NOMO-1 treated with dmso at 0.1 percent for 144 hours (cell line): ENCODE measurements around the gene SHQ1.

Source experiments
- DNase-seq: peaks from one replicate; lab custom pipeline; 2025; ENCODE audit not compliant: unreplicated experiment; lab: John Stamatoyannopoulos, UW

Gene SHQ1

DNA sequence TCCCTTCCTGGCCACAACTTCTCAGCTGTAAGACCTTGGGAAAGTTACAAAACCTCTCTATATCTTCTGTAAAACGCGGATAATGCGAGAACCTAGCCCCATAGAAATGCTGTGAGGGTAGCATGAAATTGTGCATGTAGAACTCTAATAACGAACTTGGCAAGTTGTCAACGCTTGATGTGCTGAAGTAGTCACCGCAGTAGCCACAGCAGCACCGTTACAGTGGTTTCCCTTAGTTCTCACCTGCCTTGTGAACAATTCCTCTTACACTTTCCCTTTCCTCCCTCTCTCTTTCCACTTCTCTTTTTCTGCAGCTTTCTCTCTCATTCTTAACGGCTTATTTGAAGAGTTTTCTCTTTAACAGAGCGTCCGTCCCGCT, 447 bp upstream of the SHQ1 start:
- DNase-seq, result no peak

DNA sequence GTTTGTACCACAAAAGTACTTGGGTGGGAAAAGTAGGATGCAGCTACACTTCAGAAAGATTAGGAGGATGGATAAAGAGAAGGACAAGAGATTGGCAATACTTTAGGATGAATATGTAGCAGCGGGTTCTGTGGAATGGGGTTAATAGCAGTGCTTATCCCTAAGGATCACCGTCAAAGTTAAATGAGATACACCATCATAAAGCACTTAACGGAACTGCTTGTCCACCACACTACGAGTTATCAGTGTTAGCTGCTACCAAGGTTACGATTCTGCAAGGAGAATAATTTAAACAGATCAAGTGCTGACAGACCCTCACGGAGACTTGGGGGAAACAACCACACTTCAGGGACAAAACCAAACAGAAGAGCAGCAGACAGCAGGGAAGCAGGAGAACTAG, 963 bp downstream of the SHQ1 start:
- no peak for DNase-seq

DNA sequence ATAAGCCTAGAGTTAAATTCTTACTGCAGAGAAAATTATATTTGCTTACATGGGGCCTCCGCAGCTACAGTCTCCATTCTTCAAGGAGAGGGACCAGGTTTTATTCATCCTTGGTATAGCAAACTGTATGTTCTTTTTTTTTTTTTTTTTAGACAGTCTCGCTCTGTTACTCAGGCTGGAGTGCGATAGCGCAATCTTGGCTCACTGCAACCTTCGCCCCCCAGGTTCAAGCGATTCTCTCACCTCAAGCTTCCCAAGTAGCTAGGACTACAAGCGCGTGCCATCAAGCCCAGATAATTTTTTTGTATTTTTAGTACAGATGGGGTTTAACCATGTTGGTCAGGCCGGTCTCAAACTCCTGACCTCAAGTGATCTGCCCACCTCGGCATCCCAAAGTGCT, 2.1 kb downstream of the SHQ1 start:
- DNase-seq, result no peak

DNA sequence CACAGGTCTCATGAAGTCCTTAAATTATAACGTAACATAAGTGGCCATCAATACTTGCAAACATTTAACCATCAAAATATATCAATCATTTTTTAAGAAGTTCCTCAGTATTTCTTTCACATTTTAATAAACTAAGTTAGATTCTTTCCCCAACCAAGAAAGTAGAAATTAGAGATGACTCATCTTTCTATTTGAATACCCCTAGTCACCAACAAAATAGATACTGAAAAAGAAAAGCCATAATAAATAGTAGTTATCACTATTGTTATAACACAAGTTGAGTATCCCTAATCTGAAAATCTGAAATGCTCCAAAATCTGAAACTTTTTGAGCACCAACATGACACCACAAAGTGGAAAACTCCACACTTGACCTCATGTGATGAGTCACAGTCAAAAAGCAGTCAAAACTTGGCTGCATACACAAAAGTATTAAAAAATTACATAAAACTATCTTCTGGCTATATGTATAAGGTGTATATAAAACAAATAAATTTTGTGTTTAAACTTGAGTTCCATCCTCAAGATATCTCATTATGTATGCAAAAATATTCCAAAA, 3.7 kb downstream of the SHQ1 start:
- DNase-seq, result no peak

DNA sequence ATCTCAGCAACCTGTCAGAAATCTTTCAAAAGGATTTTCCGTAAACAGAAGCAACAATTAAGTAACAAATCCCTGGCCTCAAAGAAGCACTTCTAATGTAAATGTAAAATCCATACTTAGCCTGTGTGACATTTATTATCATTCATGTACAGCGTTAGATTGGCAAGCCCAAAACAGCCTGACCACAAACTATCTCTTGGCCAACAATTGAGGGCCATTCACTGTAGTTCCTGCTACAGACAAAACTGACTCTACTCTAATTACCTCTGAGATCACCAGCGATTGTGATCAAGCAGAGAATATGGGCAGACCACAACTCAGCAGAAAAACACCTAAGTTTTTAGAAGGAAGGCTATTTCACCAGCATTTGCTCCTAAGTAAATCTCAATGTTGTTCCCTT, 9.2 kb downstream of the SHQ1 start:
- peak; percentile 56 for DNase-seq

DNA sequence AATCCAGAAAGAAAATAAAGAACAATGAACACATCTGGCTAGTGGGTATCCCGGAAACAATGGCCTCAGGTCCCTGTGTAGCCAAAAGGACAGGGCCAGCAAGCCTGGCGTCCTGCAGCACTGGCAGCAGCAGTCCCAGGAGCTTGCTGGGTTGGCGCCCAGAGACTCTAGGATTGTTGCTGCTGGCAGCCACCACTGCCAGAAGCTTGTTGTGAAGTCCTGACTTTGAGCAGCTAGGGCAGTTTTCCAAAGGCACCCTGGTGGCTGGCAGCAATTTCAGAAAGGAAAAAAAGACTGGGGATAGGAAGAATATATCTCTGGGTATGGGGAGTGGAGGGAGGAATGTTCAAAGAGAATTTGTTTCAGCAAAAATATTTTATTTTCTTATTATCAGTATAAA, 11.3 kb downstream of the SHQ1 start:
- no peak for DNase-seq

DNA sequence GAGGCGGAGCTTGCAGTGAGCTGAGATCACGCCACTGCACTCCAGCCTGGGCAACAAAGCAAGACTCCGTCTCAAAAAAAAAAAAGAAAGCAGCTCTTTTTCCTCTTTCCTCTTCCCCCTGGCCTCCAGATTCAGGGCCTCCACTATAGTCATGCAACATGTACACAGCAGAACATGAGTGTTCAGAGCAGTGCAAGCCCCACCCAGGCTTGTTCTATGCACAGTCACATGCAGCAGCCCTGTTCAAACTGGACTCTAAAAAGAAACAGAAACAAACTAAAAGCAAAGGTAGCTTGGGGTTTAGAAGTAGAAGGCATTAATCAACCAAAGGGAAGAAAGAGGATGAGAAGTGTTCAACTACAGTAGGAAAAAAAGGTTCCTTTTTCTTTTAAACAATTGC, 11.8 kb downstream of the SHQ1 start:
- DNase-seq, result no peak

DNA sequence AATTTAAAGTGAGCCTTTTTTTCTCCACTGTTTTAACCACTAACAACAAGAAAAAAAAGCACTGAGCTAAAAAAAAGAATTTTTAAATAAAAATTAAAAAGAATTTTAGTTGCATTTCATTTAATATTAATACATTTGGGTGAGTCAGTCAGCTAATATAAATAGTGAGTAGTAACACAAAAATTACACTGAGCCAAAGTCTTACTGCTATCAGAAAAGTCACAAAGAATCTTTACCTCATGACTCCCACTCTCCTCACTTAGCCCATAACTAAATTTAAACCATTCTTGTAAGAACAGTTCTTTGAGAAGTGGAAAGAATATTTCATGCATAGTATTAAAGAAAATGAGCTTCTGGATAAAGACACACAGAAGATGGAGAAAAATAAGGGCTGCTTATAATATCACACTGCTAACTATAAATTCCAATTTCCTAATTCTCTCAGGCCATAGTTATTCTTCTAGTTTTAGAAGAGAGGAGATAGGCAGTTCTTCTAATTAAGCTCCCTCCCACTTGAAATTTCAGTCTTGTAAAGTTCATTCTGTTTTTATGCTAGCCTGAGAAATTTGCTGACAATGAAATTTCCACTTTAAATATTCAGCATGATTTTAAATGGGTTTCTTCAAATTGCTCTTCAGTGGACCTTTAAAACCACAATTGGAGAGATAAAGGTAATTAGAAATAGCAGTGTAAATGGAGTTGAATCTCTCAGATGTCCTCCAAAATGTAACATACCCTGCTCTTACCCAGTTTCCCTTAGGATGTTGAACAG, 17.6 kb downstream of the SHQ1 start:
- DNase-seq, result no peak

DNA sequence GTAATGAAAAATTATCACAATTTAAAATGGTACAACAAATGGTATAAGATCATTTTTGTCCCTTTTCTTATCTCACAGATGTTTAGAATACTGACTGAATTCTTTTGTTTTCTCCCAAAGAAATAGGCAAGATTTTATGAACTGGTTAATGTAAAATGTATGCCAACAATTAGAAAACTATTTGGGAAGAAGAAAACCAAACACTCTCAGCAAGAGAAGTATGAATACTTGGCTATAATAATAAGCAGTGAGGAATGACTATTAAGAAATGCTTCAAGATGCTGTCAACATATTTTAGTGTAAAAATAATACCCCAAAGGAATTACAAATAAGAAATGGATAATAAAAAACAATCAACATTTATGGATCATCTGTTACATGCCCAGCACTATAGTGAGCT, 18.5 kb downstream of the SHQ1 start:
- DNase-seq, result no peak

DNA sequence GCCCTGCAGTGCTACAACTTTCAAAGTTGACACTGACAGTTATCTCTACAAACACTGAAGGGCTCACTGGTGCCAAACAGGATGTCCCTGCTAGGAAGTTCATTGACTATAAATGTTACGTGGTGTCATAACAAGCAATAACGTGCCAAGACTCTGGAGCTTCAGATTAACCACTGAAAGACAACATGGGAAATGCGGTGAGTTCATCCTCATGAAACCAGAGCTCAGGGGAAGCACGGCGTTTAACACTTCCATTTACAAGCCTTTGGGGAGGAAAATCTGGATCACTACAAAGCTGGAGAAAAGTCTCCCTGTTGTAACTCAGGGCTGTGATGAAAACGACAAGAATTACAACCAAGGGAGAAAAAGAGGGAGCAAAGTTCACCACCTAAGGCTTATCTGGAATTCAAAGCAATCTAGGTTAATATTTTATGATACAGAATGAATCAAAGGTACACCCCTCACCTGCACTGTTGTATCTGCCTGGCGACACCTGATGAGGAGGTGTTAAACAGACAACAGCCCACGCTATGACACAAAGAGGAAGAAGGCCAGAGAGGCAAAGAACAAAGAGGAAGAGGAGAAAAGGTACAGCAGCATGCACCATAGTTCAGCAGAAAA, 27.0 kb downstream of the SHQ1 start:
- DNase-seq, result peak; percentile 26

DNA sequence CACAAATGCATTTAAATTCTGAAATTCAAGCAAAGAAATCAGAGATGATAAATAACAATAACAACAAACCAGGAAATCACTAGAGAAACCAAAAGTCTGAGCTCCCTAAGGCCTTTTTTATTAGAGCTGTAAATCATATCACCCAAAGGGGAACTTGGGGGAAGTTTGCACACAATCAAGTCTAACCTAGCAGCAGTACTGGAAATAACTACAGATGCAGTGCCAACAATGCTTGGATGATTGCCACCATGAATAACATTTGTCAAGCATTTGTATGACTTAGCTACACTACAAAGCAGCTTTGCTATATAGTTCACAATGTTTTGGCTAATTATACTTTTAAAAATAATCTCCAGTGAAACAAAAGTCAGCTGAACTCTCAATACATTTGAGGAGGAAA, 27.8 kb downstream of the SHQ1 start:
- DNase-seq, result peak; percentile 89

DNA sequence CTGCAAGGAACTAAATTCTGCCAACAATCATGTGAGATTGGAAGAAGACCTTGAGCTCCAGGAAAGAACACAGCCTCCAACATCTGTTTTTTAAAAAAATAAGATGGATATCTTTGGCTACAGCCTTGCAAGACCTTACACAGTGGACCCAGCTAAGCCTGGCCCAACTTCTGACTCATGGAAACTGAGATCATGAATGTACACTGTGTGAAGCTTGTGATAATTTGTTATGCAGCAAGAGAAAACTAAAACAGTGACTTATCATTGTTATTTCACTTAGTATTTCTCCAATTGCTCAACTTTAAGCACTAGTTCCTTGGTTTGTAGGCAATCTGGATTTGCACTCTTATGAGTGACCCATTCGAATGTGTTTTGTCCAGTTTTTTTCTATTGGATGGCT, 29.3 kb downstream of the SHQ1 start:
- no peak for DNase-seq

DNA sequence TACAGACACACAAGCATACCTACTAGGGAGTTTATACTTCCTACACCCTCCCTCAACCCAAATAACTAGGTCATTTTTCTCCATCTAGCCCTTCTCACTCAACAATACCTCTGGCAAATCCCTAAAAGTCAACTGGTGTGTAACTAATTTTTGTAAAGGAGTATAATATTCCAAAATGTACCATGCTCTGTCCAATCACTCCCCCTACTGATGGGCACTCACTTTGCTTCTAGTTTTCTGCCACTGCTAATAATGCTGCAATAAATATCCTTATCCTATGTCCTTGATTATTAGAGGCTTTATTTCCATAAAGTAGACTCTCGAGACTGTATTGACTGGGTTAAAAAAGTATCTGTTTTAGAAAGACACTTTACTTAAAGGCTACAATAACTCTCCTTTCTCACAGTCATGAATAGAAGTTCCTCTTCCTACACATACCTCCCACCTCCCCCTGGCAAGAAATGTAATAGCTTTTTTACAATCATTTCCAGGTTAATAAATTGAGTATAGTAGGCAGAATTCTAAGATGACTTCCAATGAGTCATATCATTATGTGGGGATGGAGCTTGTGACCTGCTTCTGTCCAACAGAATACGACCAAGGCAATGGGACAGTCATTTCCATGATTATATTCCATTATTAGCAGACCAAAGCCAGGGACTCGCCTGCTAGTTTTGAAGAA, 30.0 kb downstream of the SHQ1 start:
- no peak for DNase-seq

DNA sequence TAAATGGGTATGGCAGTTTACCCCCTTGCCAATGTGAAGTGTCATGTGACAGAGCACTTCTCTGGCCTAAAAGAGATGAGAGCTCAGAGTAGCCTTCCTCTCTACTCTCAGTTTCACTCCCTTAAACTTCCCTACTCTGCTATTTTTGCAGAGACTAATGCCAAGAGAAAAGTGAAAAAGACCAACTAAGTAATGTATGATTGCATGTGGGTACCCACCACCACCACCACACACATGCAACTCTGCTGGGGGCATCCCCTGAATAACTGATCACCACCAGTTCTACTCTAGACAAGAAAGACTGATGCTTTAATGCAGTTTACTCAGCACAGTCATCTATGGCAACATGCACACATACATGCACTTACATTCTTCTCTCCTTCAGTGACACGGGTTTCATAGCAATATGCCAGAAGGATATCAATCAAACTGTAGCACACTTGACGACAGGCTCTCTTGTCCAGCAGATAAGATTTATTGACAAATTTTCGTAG, 31.3 kb downstream of the SHQ1 start:
- DNase-seq, result peak; percentile 4

DNA sequence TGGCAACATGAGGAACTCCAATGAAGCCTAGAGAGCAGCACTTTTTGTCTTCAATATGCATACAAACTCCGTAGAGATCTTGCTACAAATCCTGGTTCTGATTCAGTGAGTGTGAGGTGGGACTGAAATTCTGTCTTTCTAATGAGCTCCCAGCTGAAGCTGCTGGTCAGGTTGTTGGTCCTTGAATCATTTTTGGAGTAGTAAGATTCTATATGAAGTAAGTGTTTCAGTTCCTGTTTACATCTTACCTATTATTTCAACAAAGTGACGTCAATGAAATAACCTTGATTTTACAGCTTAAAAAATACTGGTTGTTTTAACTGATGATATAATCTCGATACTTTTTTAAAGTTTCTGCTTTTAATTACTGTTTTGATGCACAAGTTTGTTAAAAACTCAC, 33.9 kb downstream of the SHQ1 start:
- no peak for DNase-seq

DNA sequence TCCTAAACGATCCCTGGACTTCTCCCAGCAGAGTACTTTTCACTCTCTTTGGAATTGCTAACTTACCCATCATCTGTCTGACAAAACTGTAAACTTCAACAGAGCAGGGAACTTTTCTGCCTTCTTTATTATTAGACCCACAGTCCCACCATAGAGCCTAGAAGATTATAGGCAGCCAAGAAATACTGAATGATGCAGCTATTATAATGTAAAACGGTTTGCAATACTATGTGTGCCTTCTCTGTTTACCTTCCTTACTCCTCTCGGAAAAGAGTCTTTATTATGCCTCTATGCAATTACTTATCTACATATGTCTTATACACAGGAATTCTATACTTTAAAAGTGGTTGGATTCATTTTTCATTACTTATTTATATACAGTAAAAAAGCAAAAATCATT, 36.0 kb downstream of the SHQ1 start:
- no peak for DNase-seq

DNA sequence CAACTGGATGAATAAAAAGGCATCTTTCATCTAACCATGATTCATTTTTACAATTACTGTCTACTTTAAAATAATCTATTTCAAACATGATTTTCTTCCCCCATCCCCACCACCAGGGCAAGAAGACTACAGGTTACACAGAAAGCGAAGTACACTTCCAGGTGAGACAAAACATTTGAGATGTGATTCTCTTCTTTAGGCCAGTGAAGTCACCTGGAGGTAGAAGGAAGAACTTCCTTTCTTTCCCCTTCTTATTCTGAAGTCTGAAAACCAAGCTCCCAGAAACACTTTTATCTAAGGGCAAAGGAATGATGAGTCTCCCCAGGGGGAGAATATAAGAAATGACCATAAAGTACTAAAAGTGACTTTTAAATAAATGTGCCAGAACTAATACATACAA, 36.7 kb downstream of the SHQ1 start:
- no peak for DNase-seq

DNA sequence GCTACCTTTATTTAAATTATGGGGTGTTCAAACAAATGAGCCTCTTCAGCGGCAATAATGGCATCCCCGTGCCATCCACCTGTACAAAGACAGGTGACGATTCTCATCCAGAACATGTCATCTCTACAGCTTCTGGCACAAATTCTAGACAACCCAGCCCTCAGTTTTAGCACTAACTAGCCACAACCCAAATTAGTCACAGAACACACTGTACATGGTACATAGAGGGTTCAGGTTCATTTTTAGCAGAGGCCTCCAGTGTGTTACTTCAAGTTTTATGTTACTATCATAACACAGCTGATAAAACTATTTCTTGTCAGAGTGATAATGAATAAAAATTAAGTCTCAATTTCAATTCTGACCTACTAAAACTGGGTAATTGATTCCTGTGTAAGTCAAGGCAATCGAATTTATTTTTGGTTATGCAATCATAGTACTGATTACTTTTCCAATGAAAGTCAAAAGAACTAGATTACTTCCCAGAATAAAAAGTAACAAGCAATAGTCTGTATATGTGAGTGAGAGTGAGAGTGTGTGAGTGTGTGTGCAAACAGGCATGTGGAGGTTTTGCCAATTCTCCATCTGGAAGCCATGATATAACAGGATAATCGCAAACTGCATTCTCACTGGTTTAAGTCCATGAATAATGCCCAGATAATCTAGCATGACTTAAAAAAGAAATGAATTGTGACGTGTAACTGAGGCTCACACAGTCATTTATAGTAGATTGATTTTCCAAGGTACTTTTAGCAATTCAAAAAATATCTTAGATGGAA, 37.4 kb downstream of the SHQ1 start:
- DNase-seq, result no peak

DNA sequence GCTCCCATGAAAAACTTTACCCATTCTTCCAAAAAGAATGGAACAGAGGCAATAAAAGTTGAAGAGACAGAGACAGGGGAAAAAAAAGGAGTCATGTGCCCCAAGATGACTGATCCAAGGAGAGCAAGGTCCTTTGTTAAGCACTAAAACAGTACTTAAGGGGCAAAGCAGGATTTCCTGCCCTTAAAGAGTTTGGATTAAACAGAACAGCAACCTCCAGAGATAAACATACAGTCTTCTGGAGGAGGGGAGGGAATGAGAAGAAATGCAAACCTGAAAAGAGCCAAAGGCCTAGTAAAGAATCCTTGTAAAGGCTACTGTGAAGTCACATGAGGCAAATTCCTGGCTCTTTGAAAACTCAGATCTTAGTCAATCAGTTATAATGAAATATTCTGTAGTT, 38.2 kb downstream of the SHQ1 start:
- DNase-seq, result no peak

DNA sequence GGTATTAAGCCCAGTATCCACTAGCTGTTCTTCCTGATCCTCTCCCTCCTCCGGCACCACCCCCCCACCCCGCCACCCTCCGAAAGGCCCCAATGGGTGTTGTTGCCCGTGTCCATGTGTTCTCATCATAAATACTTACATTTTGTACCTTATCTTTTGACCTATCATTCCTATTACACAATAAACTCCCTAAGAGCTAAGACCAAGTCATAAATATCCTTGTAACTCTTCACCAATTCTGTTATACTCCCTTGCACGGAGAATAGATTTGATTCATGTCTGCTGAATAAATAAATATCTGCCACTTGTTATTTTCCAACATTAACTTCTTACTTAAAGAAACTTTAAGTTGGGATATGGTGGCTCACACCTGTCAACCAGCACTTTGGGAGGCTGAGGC, 43.9 kb downstream of the SHQ1 start:
- DNase-seq, result no peak

DNA sequence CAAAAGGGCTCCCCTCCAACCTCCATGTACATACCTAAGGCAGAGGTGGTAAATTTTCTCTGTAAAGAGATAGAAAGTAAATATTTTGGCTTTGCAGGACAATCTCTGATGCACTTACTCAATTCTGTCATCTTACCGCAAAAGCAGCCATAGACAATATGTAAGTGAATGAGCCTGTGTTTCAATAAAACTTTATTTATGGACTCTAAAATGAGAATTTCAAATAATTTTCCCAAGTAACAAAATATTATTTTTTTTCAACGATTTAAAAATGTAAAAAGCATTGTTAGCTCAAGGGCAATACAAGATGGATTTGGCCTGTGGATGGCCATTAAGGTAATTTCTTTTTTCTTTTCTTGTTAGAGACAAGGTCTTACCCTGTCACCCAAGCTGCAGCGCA, 44.7 kb downstream of the SHQ1 start:
- DNase-seq, result no peak
